ENCODE results near the gene P2RX5. TPM values are rescaled to one million over a fixed set of nuclear protein-coding genes. Genes with fewer than 3 reads are reported as not detected.

The P2RX5 gene
- total and polyA plus RNA-seq, 7 experiments from 2014 or later, result 10.7 to 94.5 (median 18.2) TPM

DNA sequence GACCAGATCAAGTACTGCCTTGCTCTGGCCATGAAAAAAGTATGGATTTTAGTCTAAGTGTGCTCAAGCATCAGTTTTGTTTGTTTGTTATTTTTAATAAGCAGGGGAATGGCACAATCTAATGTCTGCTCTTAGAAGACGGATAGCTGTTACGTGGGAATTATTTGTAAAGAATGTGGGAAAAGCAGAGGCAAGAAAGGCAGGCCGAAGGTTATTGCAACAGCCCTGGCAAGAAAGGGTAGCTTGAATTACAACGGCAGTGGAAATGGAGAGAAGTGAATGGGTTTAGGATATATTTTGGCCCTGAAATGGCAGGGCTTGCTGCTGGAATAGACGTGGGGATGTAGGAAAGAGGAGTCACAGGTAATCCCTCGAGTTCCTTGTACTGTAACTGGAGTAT lies 26.8 kb upstream of the P2RX5 start:
- Mint-ChIP-seq H3K27ac (peak overlapping the region; percentile 65 to 94 (median 86)), H3K4me1 (peaks cover 21 to 63% (median 44%) of the 10 kb centered on the region in 7 donors), H3K36me3 (peaks cover 0 to 50% (median 5%) of the 10 kb centered on the region in 5 donors), H3K9me3 (peaks cover 0 to 5% (median 0%) of the 10 kb centered on the region in 11 donors), H3K4me3 (peak overlapping the region; percentile 84 to 95 (median 92)), H3K27me3 (no peaks in the 10 kb centered on the region)
- Histone ChIP-seq H3K36me3 (ENCODE audit: control insufficient read depth in 2 of 3, insufficient read depth in 3 of 3, low read length in 3 of 3) (peaks cover 0 to 14% (median 0%) of the 10 kb centered on the region in 3 experiments), H3K4me3 (ENCODE audit: low read length) (peak overlapping the region; percentile 77), H3K27me3 (ENCODE audit: control insufficient read depth in 2 of 2, insufficient read depth in 2 of 2, low read length in 2 of 2) (no peaks in the 10 kb centered on the region), H3K27ac (ENCODE audit: low read depth, low read length) (peak overlapping the region; percentile 83), H3K4me1 (ENCODE audit: control insufficient read depth in 2 of 2, insufficient read depth in 2 of 2, low read length in 2 of 2) (peaks cover 7 to 24% of the 10 kb centered on the region in 2 donors), H3K9me3 (ENCODE audit: control insufficient read depth in 2 of 3, low read length in 3 of 3) (no peaks in the 10 kb centered on the region)
- ATAC-seq, result no peak
- POLR2A ChIA-PET, result interaction anchor here (0.6 to 2.6 kb wide), 9 partner anchors 10 to 124 kb away, joined by 3 to 21 read pairs (median 4); partner anchors contain the start of genes CTNS, P2RX5 and SHPK
- CTCF ChIA-PET, result interaction anchor here (0.6 to 1.5 kb wide), 3 partner anchors 16 to 250 kb away, joined by 3 to 4 read pairs (median 4); partner anchors contain the start of gene CTNS
- intact Hi-C loops (cut with micrococcal nuclease), result loop anchor here (1.0 to 10.0 kb wide), 11 partner anchors 11 to 1012 kb away; partner anchors contain the start of genes EMC6 (in 2 of the 2), TAX1BP3 (in 2 of the 2), UBE2G1 (in 2 of the 2) and CLUH (in 1 of the 2)
- no peak for DNase-seq

GRCh38 chr17:3719265-3719664 lies 23.3 kb upstream of the P2RX5 start:
- Mint-ChIP-seq H3K27me3 (no peaks in the 10 kb centered on the region), H3K9me3 (peaks cover 0 to 2% (median 0%) of the 10 kb centered on the region in 11 donors), H3K4me1 (peaks cover 24 to 65% (median 46%) of the 10 kb centered on the region in 7 donors), H3K36me3 (peaks cover 5 to 62% (median 19%) of the 10 kb centered on the region in 5 donors), H3K27ac (peak overlapping the region in 2 of 9 donors; percentile 34 to 90), H3K4me3 (peak overlapping the region in 1 of 10 donors; percentile 56)
- DNase-seq, result no peak
- H3K4me1 ChIP-seq (ENCODE audit: control insufficient read depth in 2 of 2, insufficient read depth in 2 of 2, low read length in 2 of 2), result peaks cover 7 to 19% of the 10 kb centered on the region in 2 donors
- no peak for ATAC-seq
- POLR2A ChIA-PET, result interaction anchor here (0.9 kb wide), 1 partner anchor 22 kb away, joined by 4 read pairs; no protein-coding TSS in a partner anchor
- no peak overlapping the region for H3K27ac ChIP-seq (ENCODE audit: low read depth, low read length)
- H3K4me3 ChIP-seq (ENCODE audit: low read length), result no peak overlapping the region
- H3K27me3 ChIP-seq (ENCODE audit: control insufficient read depth in 2 of 2, insufficient read depth in 2 of 2, low read length in 2 of 2), result no peaks in the 10 kb centered on the region
- intact Hi-C loops (cut with micrococcal nuclease), result no loop called here
- no peaks in the 10 kb centered on the region for H3K9me3 ChIP-seq (ENCODE audit: control insufficient read depth in 2 of 3, low read length in 3 of 3)
- CTCF ChIA-PET, result no interaction called here
- peaks cover 6 to 48% (median 7%) of the 10 kb centered on the region in 3 experiments for H3K36me3 ChIP-seq (ENCODE audit: control insufficient read depth in 2 of 3, insufficient read depth in 3 of 3, low read length in 3 of 3)

GRCh38 chr17:3718201-3718600 lies 22.2 kb upstream of the P2RX5 start:
- ATAC-seq, result no peak
- Histone ChIP-seq H3K27me3 (ENCODE audit: control insufficient read depth in 2 of 2, insufficient read depth in 2 of 2, low read length in 2 of 2) (no peaks in the 10 kb centered on the region), H3K27ac (ENCODE audit: low read depth, low read length) (no peak overlapping the region), H3K4me1 (ENCODE audit: control insufficient read depth in 2 of 2, insufficient read depth in 2 of 2, low read length in 2 of 2) (peaks cover 10 to 19% of the 10 kb centered on the region in 2 donors), H3K9me3 (ENCODE audit: control insufficient read depth in 2 of 3, low read length in 3 of 3) (no peaks in the 10 kb centered on the region), H3K4me3 (ENCODE audit: low read length) (no peak overlapping the region), H3K36me3 (ENCODE audit: control insufficient read depth in 2 of 3, insufficient read depth in 3 of 3, low read length in 3 of 3) (peaks cover 6 to 45% (median 7%) of the 10 kb centered on the region in 3 experiments)
- ChIA-PET POLR2A (no interaction called here), CTCF (no interaction called here)
- Mint-ChIP-seq H3K27me3 (no peaks in the 10 kb centered on the region), H3K27ac (peak overlapping the region in 1 of 9 donors; percentile 5), H3K9me3 (peaks cover 0 to 2% (median 0%) of the 10 kb centered on the region in 11 donors), H3K4me3 (no peak overlapping the region), H3K36me3 (peaks cover 5 to 62% (median 19%) of the 10 kb centered on the region in 5 donors), H3K4me1 (peaks cover 27 to 71% (median 46%) of the 10 kb centered on the region in 7 donors)
- no peak for DNase-seq
- intact Hi-C loops (cut with micrococcal nuclease), result no loop called here

DNA sequence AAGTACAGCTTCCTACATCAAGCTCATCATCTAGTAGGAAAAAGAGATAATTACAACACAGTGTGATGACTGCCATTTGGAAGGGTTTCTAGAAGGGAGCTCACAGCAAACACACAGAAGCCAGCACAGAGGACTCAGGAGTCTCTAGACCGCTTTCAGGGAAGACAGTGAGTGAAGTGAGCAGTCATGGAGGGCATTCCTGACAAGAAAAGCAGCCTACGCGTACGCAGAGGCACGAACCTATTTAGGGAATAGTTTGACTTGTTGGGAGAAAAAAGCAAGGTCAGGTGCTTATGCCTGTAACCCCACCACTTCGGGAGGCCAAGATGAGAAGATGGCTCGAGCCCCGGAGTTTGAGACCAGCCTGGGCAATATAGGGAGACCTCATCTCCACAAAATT lies 19.3 kb upstream of the P2RX5 start:
- no peaks in the 10 kb centered on the region for H3K27me3 Mint-ChIP-seq
- no peaks in the 10 kb centered on the region for H3K9me3 Mint-ChIP-seq
- ChIA-PET POLR2A (interaction anchor here (0.6 to 0.7 kb wide), 2 partner anchors 24 to 126 kb away, joined by 3 to 5 read pairs; no protein-coding TSS in a partner anchor), CTCF (interaction anchor here (0.9 to 1.0 kb wide), 2 partner anchors 22 to 112 kb away, joined by 3 read pairs; no protein-coding TSS in a partner anchor)
- DNase-seq (no peak), ATAC-seq (no peak)
- H3K27ac Mint-ChIP-seq, result peak overlapping the region in 5 of 9 donors; percentile 3 to 85 (median 74)
- Histone ChIP-seq H3K27ac (ENCODE audit: low read depth, low read length) (no peak overlapping the region), H3K9me3 (ENCODE audit: control insufficient read depth in 2 of 3, low read length in 3 of 3) (no peaks in the 10 kb centered on the region), H3K4me3 (ENCODE audit: low read length) (no peak overlapping the region), H3K36me3 (ENCODE audit: control insufficient read depth in 2 of 3, insufficient read depth in 3 of 3, low read length in 3 of 3) (peaks cover 6 to 45% (median 7%) of the 10 kb centered on the region in 3 experiments), H3K4me1 (ENCODE audit: control insufficient read depth in 2 of 2, insufficient read depth in 2 of 2, low read length in 2 of 2) (peaks cover 24 to 27% of the 10 kb centered on the region in 2 donors), H3K27me3 (ENCODE audit: control insufficient read depth in 2 of 2, insufficient read depth in 2 of 2, low read length in 2 of 2) (no peaks in the 10 kb centered on the region)
- H3K4me3 Mint-ChIP-seq, result peak overlapping the region in 1 of 10 donors; percentile 74
- H3K36me3 Mint-ChIP-seq, result peaks cover 5 to 60% (median 19%) of the 10 kb centered on the region in 5 donors
- peaks cover 21 to 77% (median 48%) of the 10 kb centered on the region in 7 donors for H3K4me1 Mint-ChIP-seq
- intact Hi-C loops (cut with micrococcal nuclease), result no loop called here

- Mint-ChIP-seq H3K27ac (peak overlapping the region; percentile 5 to 89 (median 84)), H3K36me3 (peaks cover 5 to 56% (median 14%) of the 10 kb centered on the region in 5 donors), H3K4me3 (peak overlapping the region in 8 of 10 donors; percentile 4 to 64 (median 51)), H3K27me3 (no peaks in the 10 kb centered on the region), H3K4me1 (peaks cover 19 to 78% (median 38%) of the 10 kb centered on the region in 7 donors), H3K9me3 (no peaks in the 10 kb centered on the region)
- ChIA-PET CTCF (no interaction called here), POLR2A (interaction anchor here (2.9 kb wide), 1 partner anchor 11 kb away, joined by 21 read pairs; the partner anchor contains the start of gene HASPIN)
- Histone ChIP-seq H3K4me1 (ENCODE audit: control insufficient read depth in 2 of 2, insufficient read depth in 2 of 2, low read length in 2 of 2) (peaks cover 21 to 24% of the 10 kb centered on the region in 2 donors), H3K27me3 (ENCODE audit: control insufficient read depth in 2 of 2, insufficient read depth in 2 of 2, low read length in 2 of 2) (no peaks in the 10 kb centered on the region), H3K36me3 (ENCODE audit: control insufficient read depth in 2 of 3, insufficient read depth in 3 of 3, low read length in 3 of 3) (peaks cover 6 to 36% (median 7%) of the 10 kb centered on the region in 3 experiments), H3K4me3 (ENCODE audit: low read length) (no peak overlapping the region), H3K9me3 (ENCODE audit: control insufficient read depth in 2 of 3, low read length in 3 of 3) (no peaks in the 10 kb centered on the region), H3K27ac (ENCODE audit: low read depth, low read length) (peak overlapping the region; percentile 36)
- intact Hi-C loops (cut with micrococcal nuclease), result no loop called here
- DNase-seq (peak in 1 of 9 donors; percentile 45), ATAC-seq (no peak)
These were observed 17.0 kb upstream of the P2RX5 start for GRCh38 chr17:3712811-3713463.

GRCh38 chr17:3710951-3711383 lies 15.0 kb upstream of the P2RX5 start:
- Histone ChIP-seq H3K36me3 (ENCODE audit: control insufficient read depth in 2 of 3, insufficient read depth in 3 of 3, low read length in 3 of 3) (peaks cover 0 to 17% (median 7%) of the 10 kb centered on the region in 3 experiments), H3K27ac (ENCODE audit: low read depth, low read length) (peak overlapping the region; percentile 40), H3K9me3 (ENCODE audit: control insufficient read depth in 2 of 3, low read length in 3 of 3) (no peaks in the 10 kb centered on the region), H3K4me1 (ENCODE audit: control insufficient read depth in 2 of 2, insufficient read depth in 2 of 2, low read length in 2 of 2) (peaks cover 21 to 24% of the 10 kb centered on the region in 2 donors), H3K4me3 (ENCODE audit: low read length) (peak overlapping the region; percentile 5), H3K27me3 (ENCODE audit: control insufficient read depth in 2 of 2, insufficient read depth in 2 of 2, low read length in 2 of 2) (no peaks in the 10 kb centered on the region)
- H3K27ac Mint-ChIP-seq, result peak overlapping the region; percentile 63 to 95 (median 89)
- POLR2A ChIA-PET, result interaction anchor here (0.6 to 2.9 kb wide), 11 partner anchors 10 to 1373 kb away, joined by 3 to 25 read pairs (median 5); partner anchors contain the start of genes HASPIN and P2RX5
- peaks cover 19 to 66% (median 38%) of the 10 kb centered on the region in 7 donors for H3K4me1 Mint-ChIP-seq
- no peaks in the 10 kb centered on the region for H3K9me3 Mint-ChIP-seq
- CTCF ChIA-PET, result interaction anchor here (0.5 to 2.0 kb wide), 3 partner anchors 27 to 61 kb away, joined by 3 to 5 read pairs (median 3); no protein-coding TSS in a partner anchor
- intact Hi-C loops (cut with micrococcal nuclease), result loop anchor here (1.0 to 2.0 kb wide), 6 partner anchors 12 to 54 kb away; partner anchors contain the start of genes HASPIN (in 2 of the 2), P2RX5 (in 2 of the 2), EMC6 (in 1 of the 2) and TAX1BP3 (in 1 of the 2)
- ATAC-seq (peak; percentile 99), DNase-seq (peak in 8 of 9 donors; percentile 70 to 87 (median 82))
- peak overlapping the region in 9 of 10 donors; percentile 21 to 80 (median 71) for H3K4me3 Mint-ChIP-seq
- peaks cover 5 to 45% (median 9%) of the 10 kb centered on the region in 5 donors for H3K36me3 Mint-ChIP-seq
- H3K27me3 Mint-ChIP-seq, result no peaks in the 10 kb centered on the region
